GM12874 (cell line): ENCODE data around the gene KRT4.

Experiments
- CTCF ChIP-seq: IDR thresholded peaks from 2 replicates; pipeline ENCODE4 v1.5.1; 2011; ENCODE audit warnings: low read depth, mild to moderate bottlenecking, control low read depth, low read length, moderate library complexity; ENCODE audit not compliant: insufficient read depth

The KRT4 gene

DNA sequence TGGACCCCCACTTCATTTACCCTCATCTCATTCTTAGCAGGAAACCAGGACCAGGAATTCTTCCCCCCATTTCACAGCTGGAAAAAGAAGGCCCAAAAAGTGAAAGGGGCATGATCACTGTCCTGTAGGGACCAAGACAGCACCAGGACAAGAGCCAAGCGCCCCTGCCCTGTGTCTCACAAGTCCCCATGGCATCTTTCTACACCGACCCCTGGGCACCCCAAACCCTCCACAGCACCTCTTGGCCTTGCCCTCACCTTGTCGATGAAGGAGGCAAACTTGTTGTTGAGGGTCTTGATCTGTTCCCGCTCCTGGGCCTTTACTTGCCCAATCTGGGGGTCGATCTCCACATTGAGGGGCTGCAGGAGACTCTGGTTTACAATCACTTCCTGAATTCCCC, 37.5 kb downstream of the KRT4 start:
- TF ChIP-seq CTCF, result no peak

- no peak for TF ChIP-seq CTCF
These were observed 39.2 kb downstream of the KRT4 start for GRCh38 chr12:52774629-52775250.

DNA sequence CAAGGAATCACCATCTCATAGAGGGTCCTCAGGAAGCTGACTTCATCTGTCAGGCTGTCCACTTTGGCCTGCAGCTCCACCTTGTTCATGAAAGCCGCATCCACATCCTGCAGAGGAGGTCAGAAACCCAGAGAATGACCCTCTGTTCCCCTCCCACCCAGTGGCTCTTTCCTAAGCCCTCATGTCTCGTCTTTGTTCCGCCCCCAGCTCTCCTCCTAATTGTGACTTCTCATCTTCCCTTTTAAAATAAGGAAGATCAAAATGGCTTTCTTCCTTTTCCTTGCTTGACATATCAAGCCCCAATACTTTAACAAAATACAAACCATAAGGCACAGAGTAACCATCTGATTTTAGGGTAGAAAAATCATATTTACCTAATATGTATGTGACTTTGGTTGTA, 41.1 kb downstream of the KRT4 start:
- TF ChIP-seq CTCF, result no peak

DNA sequence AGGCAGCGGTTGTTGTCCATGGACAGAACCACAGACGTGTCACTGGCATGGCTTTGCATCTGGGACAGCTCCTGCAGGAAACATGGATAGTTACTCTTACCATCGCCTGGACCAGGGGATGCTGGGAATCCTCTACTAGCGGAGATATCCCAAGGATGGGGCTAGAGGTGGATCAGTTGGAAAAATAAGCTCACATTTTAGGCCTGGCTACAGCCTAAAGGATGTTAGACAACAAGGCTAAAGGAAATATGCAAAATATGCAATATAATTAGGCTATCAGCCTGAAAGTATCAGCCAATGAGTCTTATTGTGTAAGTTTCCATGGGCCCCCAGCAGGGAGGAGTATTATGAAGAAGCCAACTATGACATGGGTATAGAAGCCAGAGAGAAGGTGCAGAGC, 41.7 kb downstream of the KRT4 start:
- TF ChIP-seq CTCF, result no peak

- TF ChIP-seq CTCF, result no peak
These were observed 42.4 kb downstream of the KRT4 start for GRCh38 chr12:52771505-52771904.

- no peak for TF ChIP-seq CTCF
These were observed 42.8 kb downstream of the KRT4 start for GRCh38 chr12:52771088-52771487.

- no peak for TF ChIP-seq CTCF
These were observed 44.0 kb downstream of the KRT4 start for GRCh38 chr12:52769946-52770345.
